Measurements from ENCODE around the gene PTGFRN. TPM values are rescaled to one million over a fixed set of nuclear protein-coding genes. Genes with fewer than 3 reads are reported as not detected.

The PTGFRN gene
- total RNA-seq, 5 donors from 2014 or later (not counting 1 experiment from before 2014, with no cell fraction given), result 0.53 to 0.79 (median 0.63) TPM

GRCh38 chr1:116923421-116923820 is 13.7 kb downstream of the PTGFRN start:
- H3K4me1 Mint-ChIP-seq, result no peaks in the 10 kb centered on the region
- H3K36me3 Mint-ChIP-seq, result no peaks in the 10 kb centered on the region
- DNase-seq (no peak), ATAC-seq (replicated peaks in 1 of 4) (no peak)
- CTCF ChIA-PET, result no interaction called here
- H3K4me3 Mint-ChIP-seq, result no peak overlapping the region
- no peak overlapping the region for H3K27ac Mint-ChIP-seq
- H3K27me3 Mint-ChIP-seq, result no peaks in the 10 kb centered on the region
- H3K4me3 ChIP-seq (ENCODE audit: control insufficient read depth in 1 of 2, extremely low read depth in 1 of 2, low read length in 1 of 2), result no peak overlapping the region
- POLR2A ChIA-PET, result no interaction called here
- H3K9me3 ChIP-seq, result no peaks in the 10 kb centered on the region
- WGBS (ENCODE audit: insufficient coverage), result 87% methylated on average over 4 of the region's 8 CpGs
- H3K27ac ChIP-seq (ENCODE audit: low read length), result no peak overlapping the region
- H3K27me3 ChIP-seq (replicated peaks in 1 of 2; ENCODE audit: control insufficient read depth in 2 of 2, extremely low read depth in 1 of 2, insufficient read depth in 2 of 2, low read length in 1 of 2), result no peaks in the 10 kb centered on the region
- H3K9me3 Mint-ChIP-seq, result no peaks in the 10 kb centered on the region
- H3K4me1 ChIP-seq (ENCODE audit: control insufficient read depth in 1 of 2, extremely low read depth in 1 of 2, insufficient read depth in 2 of 2, low read length in 2 of 2), result no peaks in the 10 kb centered on the region
- H3K36me3 ChIP-seq (ENCODE audit: control insufficient read depth in 2 of 2, extremely low read depth in 1 of 2, insufficient read depth in 1 of 2, low read length in 1 of 2), result no peaks in the 10 kb centered on the region

GRCh38 chr1:116927049-116927798 is 17.5 kb downstream of the PTGFRN start:
- no peak overlapping the region for H3K27ac ChIP-seq (ENCODE audit: low read length)
- H3K4me3 ChIP-seq (ENCODE audit: control insufficient read depth in 1 of 2, extremely low read depth in 1 of 2, low read length in 1 of 2), result no peak overlapping the region
- POLR2A ChIA-PET, result no interaction called here
- Mint-ChIP-seq H3K27me3 (no peaks in the 10 kb centered on the region), H3K27ac (no peak overlapping the region), H3K9me3 (no peaks in the 10 kb centered on the region), H3K36me3 (no peaks in the 10 kb centered on the region), H3K4me1 (no peaks in the 10 kb centered on the region), H3K4me3 (no peak overlapping the region)
- no peak for DNase-seq
- ATAC-seq (replicated peaks in 1 of 4), result no peak
- no peaks in the 10 kb centered on the region for H3K36me3 ChIP-seq (ENCODE audit: control insufficient read depth in 2 of 2, extremely low read depth in 1 of 2, insufficient read depth in 1 of 2, low read length in 1 of 2)
- CTCF ChIA-PET, result interaction anchor here in 1 of 2 donors (0.7 to 1.0 kb wide), 2 partner anchors 8 to 188 kb away, joined by 3 read pairs; no protein-coding TSS in a partner anchor
- H3K4me1 ChIP-seq (ENCODE audit: control insufficient read depth in 1 of 2, extremely low read depth in 1 of 2, insufficient read depth in 2 of 2, low read length in 2 of 2), result no peaks in the 10 kb centered on the region
- H3K9me3 ChIP-seq, result no peaks in the 10 kb centered on the region
- 100% methylated on average over 1 of the region's 6 CpGs for WGBS (ENCODE audit: insufficient coverage)
- no peaks in the 10 kb centered on the region for H3K27me3 ChIP-seq (replicated peaks in 1 of 2; ENCODE audit: control insufficient read depth in 2 of 2, extremely low read depth in 1 of 2, insufficient read depth in 2 of 2, low read length in 1 of 2)

GRCh38 chr1:116929961-116930592 is 20.4 kb downstream of the PTGFRN start:
- 100% methylated on average over 2 of the region's 5 CpGs for WGBS (ENCODE audit: insufficient coverage)
- H3K27ac ChIP-seq (ENCODE audit: low read length), result no peak overlapping the region
- Mint-ChIP-seq H3K27ac (no peak overlapping the region), H3K4me3 (no peak overlapping the region), H3K36me3 (no peaks in the 10 kb centered on the region), H3K9me3 (peaks cover 0 to 2% (median 0%) of the 10 kb centered on the region in 3 donors), H3K27me3 (no peaks in the 10 kb centered on the region), H3K4me1 (peaks cover 18 to 23% (median 20%) of the 10 kb centered on the region in 3 donors)
- ChIA-PET CTCF (interaction anchor here in 1 of 2 donors (0.6 to 0.9 kb wide), 2 partner anchors 48 to 153 kb away, joined by 3 to 14 read pairs; no protein-coding TSS in a partner anchor), POLR2A (no interaction called here)
- no peaks in the 10 kb centered on the region for H3K27me3 ChIP-seq (replicated peaks in 1 of 2; ENCODE audit: control insufficient read depth in 2 of 2, extremely low read depth in 1 of 2, insufficient read depth in 2 of 2, low read length in 1 of 2)
- DNase-seq (no peak), ATAC-seq (replicated peaks in 1 of 4) (no peak)
- no peak overlapping the region for H3K4me3 ChIP-seq (ENCODE audit: control insufficient read depth in 1 of 2, extremely low read depth in 1 of 2, low read length in 1 of 2)
- no peaks in the 10 kb centered on the region for H3K36me3 ChIP-seq (ENCODE audit: control insufficient read depth in 2 of 2, extremely low read depth in 1 of 2, insufficient read depth in 1 of 2, low read length in 1 of 2)
- H3K9me3 ChIP-seq, result no peaks in the 10 kb centered on the region
- H3K4me1 ChIP-seq (ENCODE audit: control insufficient read depth in 1 of 2, extremely low read depth in 1 of 2, insufficient read depth in 2 of 2, low read length in 2 of 2), result peaks cover 6 to 12% of the 10 kb centered on the region in 2 experiments

GRCh38 chr1:116931016-116931918 is 21.6 kb downstream of the PTGFRN start:
- H3K9me3 Mint-ChIP-seq, result peaks cover 0 to 2% (median 0%) of the 10 kb centered on the region in 3 donors
- H3K4me3 Mint-ChIP-seq, result no peak overlapping the region
- Histone ChIP-seq H3K27ac (ENCODE audit: low read length) (no peak overlapping the region), H3K4me1 (ENCODE audit: control insufficient read depth in 1 of 2, extremely low read depth in 1 of 2, insufficient read depth in 2 of 2, low read length in 2 of 2) (peaks cover 6 to 12% of the 10 kb centered on the region in 2 experiments), H3K9me3 (no peaks in the 10 kb centered on the region), H3K36me3 (ENCODE audit: control insufficient read depth in 2 of 2, extremely low read depth in 1 of 2, insufficient read depth in 1 of 2, low read length in 1 of 2) (no peaks in the 10 kb centered on the region), H3K27me3 (replicated peaks in 1 of 2; ENCODE audit: control insufficient read depth in 2 of 2, extremely low read depth in 1 of 2, insufficient read depth in 2 of 2, low read length in 1 of 2) (no peaks in the 10 kb centered on the region), H3K4me3 (ENCODE audit: control insufficient read depth in 1 of 2, extremely low read depth in 1 of 2, low read length in 1 of 2) (no peak overlapping the region)
- H3K27me3 Mint-ChIP-seq, result no peaks in the 10 kb centered on the region
- H3K27ac Mint-ChIP-seq, result no peak overlapping the region
- CTCF ChIA-PET, result interaction anchor here (0.5 to 1.2 kb wide), 6 partner anchors 49 to 364 kb away, joined by 3 to 14 read pairs (median 4); no protein-coding TSS in a partner anchor
- no peaks in the 10 kb centered on the region for H3K36me3 Mint-ChIP-seq
- DNase-seq, result no peak
- peaks cover 18 to 24% (median 22%) of the 10 kb centered on the region in 3 donors for H3K4me1 Mint-ChIP-seq
- 74% methylated on average over 3 of the region's 7 CpGs for WGBS (ENCODE audit: insufficient coverage)
- POLR2A ChIA-PET, result no interaction called here
- ATAC-seq (replicated peaks in 1 of 4), result no peak

- H3K27me3 ChIP-seq (replicated peaks in 1 of 2; ENCODE audit: control insufficient read depth in 2 of 2, extremely low read depth in 1 of 2, insufficient read depth in 2 of 2, low read length in 1 of 2), result no peaks in the 10 kb centered on the region
- peak; percentile 68 to 97 (median 86) for ATAC-seq (replicated peaks in 1 of 4)
- Mint-ChIP-seq H3K4me1 (peaks cover 18 to 24% (median 22%) of the 10 kb centered on the region in 3 donors), H3K9me3 (peaks cover 0 to 2% (median 0%) of the 10 kb centered on the region in 3 donors), H3K36me3 (no peaks in the 10 kb centered on the region), H3K27me3 (no peaks in the 10 kb centered on the region), H3K27ac (peak overlapping the region; percentile 78 to 81), H3K4me3 (no peak overlapping the region)
- WGBS (ENCODE audit: insufficient coverage), result no CpG with 5 or more reads among the region's 3 CpGs
- peak in 1 of 35 experiments; percentile 68 for DNase-seq
- ChIA-PET CTCF (interaction anchor here (0.6 to 1.6 kb wide), 9 partner anchors 8 to 201 kb away, joined by 3 to 20 read pairs (median 5); no protein-coding TSS in a partner anchor), POLR2A (interaction anchor here (0.6 to 1.0 kb wide), 3 partner anchors 18 to 111 kb away, joined by 3 to 5 read pairs (median 3); no protein-coding TSS in a partner anchor)
- H3K27ac ChIP-seq (ENCODE audit: low read length), result peak overlapping the region; percentile 35
- no peak overlapping the region for H3K4me3 ChIP-seq (ENCODE audit: control insufficient read depth in 1 of 2, extremely low read depth in 1 of 2, low read length in 1 of 2)
- peaks cover 6 to 12% of the 10 kb centered on the region in 2 experiments for H3K4me1 ChIP-seq (ENCODE audit: control insufficient read depth in 1 of 2, extremely low read depth in 1 of 2, insufficient read depth in 2 of 2, low read length in 2 of 2)
- no peaks in the 10 kb centered on the region for H3K36me3 ChIP-seq (ENCODE audit: control insufficient read depth in 2 of 2, extremely low read depth in 1 of 2, insufficient read depth in 1 of 2, low read length in 1 of 2)
- H3K9me3 ChIP-seq, result no peaks in the 10 kb centered on the region
These were observed 24.1 kb downstream of the PTGFRN start for GRCh38 chr1:116933606-116934515.

All from T-cell (primary cell).